HG03571 (cell line): ENCODE results near the gene DYRK1B.

ENCODE experiments used
- ATAC-seq: cut with Tn5 transposase; IDR thresholded peaks from one replicate; pipeline ENCODE4 v1.9.1; 2021; ENCODE audit not compliant: unreplicated experiment

Gene DYRK1B

DNA sequence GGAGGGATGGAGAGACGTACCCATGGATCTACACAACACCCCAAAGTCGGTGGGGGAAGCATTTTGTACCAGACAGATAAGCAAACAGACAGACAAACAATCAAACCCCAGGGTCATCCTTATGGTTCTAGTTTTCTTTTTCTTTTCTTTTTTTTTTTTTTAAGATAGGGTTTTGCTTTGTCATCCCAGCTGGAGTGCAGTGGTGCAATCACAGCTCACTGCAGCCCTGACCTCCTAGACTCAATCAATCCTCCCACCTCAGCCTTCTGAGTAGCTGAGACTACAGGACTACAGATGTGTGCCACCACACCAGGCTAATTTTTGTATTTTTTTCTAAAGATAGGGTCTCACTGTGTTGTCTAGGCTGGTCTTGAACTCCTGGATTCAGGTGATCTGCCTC is 30.2 kb upstream of the DYRK1B start:
- no peak for ATAC-seq

DNA sequence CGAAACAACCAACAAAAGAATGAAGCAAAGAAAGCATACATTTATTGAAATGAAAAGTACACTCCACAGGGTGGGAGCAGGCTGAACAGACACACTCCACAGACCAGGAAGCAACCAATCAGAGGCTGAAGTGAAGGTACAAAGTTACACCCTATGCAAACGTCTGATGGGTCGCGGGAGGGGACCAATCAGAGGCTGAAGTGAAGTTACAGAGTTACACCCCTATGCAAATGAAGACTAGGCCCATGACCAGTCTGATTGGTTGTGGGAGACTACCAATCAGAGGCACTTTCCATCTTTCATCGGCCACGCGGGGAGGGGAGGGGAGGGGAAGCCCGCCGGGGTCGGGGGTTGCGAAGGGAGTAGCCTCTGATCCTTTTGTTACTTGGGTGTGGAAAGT is 24.6 kb upstream of the DYRK1B start:
- ATAC-seq = no peak

DNA sequence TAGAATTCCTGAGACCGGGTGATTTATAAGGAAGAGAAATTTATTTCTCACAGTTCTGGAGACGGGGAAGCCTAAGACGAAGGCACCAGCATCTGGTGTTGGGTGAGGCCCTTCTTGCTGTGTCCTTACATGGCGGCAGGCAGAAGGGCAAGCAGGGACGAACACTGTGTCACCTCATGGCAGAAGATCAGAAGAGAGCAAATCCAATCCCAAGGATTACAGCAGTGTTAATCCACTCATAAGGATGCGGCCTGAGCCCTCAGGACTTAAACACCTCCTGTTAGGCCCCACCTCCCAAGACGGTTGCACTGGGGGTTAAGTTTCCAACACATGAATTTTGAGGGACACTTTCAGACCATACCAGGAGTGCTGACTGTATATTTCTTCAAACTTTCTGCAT is 18.9 kb upstream of the DYRK1B start:
- ATAC-seq = no peak

DNA sequence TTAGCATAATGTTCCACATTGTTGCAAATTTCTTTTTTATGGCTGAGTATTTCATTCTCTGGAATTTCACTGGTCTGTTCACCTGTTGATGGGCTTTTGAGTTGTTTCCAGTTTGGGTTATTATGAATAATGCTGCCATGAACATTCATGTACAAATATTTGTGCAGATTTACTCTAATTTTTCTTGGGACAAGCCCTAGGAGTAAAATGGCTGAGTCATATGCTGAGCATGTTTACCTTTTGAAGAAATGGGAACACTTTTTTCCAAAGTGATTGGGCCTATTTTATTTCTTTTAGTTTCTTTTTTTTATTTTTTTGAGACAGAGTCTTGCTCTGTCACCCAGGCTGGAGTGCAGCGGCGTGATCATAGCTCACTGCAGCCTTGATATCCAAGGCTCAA is 16.9 kb upstream of the DYRK1B start:
- ATAC-seq = no peak

DNA sequence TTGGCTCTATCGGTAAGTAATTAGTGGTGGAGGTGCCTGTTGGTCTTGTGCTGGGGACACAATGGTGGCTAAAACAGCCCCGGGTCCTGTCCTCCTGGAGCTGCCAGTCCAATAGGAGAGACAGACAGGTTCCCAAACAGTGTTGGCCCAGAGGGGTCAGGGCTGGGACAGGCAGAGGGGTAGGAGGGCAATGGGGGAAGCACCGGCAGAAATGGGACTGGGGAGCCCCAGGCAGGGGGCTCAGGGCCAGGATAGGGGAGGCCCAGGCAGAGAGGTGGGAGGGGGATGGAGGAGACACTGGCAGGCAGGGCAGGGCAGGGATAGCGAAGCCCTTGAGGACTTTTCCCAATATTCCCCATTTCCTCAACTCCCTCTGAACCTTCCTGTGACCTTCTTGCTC is 14.4 kb upstream of the DYRK1B start:
- no peak for ATAC-seq

DNA sequence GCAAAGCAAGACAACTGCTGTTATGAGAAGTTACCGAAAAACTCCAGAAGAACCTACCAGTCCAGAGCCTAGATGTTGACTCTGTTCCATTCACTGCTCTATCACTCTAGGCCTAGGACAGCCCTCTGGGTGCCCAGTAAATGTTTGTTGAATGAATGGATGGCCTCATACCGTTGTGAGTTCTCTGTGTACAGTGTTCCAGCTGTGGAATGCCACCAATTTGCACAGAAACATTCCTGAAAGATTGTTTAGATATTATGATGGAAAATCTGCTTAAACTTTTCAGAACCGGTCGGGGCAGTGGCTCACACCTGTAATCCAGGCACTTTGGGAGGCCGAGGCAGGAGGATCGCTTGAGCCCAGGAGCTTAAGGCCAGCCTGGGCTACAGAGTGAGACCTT is 13.6 kb upstream of the DYRK1B start:
- no peak for ATAC-seq

DNA sequence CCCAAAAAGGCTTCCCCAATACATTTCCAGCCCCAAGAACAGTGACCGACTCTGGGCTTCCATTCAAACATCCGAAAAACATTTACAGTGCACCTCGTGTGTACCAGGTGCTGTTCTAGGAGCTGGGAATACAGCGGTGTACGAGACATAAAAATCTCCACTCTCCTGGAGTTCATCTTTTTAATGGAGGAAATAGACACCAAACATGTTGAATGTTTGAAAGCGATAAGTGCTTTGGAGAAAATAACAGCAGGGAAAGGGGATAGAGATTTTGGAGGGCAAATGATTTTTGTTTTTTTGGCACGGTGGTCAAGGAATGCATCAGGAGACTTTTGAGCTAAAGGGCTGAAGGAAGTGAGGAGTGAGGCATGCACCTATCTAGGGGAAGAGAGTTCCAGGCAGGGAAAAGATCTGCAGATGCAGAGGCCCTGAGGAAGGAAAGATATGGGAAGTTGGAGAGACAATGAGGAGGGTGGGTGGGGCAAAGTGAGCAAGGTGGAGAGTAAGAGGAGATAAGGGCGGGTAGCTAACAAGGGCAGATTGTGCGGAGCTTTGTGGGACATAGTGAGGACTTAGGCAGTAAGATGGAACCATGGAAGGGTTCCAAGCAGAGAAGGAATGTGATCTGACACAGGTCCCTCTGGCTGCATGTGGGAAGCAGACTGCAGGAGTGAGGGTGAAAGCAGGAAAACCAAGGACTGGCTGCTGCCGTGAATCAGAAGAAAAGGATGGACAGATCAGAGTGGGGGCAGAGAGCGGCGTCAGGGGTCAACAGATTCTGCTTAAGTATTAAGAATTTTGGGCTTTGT is 12.9 kb upstream of the DYRK1B start:
- ATAC-seq = no peak

DNA sequence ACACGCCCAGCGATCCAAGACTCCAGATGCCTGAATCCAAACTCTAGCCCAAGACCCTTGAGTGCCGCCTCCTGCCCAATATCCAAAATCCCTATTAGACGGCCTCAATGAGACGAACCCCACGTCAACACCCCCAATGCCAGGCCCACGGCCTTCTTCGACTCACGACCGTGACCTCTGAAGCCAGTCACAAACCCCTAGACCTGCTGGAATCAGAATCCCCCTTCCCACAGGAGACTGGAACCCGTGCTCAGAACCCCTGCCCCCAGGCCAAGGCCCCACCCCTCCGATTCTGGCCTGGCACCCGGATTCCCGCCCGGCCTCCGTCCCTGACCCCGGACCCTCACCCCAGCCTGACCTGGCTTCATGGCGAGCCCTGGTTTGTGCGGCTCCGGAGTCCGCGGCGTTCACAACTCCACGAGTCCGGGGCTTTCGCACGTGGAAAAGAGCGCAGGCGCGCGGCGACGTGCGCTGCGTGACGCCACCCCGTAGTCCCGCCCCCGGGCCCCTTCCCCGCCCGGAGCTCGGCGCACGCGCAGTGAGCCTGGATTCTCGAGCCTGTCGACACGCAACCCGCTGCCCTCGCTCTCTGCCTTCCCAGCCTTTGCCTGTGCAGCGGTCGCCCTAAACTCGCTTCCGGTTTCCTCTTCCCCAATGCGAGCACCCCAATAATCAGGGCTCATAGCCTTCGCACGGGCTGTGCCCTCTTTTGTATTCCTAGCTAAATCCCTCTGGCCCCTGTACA is 12.1 kb upstream of the DYRK1B start, which contains the start of gene FBL:
Gene FBL (minus strand): TSS at position 447 of the 745 bp plus-strand sequence. CDS start 79 bp downstream, at position 368.
- peak; percentile 70 for ATAC-seq

DNA sequence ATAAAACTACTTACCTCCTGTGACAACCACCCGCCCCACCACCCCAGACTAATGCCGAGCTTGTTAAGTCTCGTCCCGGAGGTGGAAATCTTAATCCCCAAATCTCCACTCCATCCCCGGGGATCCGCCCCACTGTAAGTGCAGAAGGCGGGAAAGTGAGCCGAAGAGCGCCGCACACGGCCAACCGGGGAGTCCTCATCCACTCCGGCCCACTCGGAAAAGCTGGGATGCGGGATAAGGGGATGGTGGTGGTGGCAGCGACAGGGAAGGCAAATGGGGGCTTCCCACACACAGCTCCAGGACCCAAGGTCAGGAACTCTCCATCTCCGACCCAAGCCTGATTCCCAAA is 11.6 kb upstream of the DYRK1B start:
- no peak for ATAC-seq

DNA sequence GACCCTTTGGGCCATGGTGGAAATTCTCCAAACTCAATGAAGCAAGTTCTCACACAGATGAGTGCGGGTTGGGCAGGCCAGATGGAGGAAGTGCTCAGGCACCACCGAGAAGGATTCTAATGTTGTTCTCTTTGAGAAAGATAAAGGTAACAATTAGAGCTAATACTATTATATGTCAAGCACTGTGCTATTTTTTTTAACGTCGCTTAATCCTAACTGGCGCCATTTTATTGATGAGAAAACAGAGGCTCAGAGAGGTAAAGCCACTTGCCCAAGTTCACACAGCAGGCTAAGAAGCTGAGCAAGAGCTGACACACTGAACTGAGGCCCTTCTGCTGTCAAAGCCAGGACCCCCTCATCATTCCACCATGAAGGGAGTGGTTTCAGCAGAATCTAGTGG is 11.2 kb upstream of the DYRK1B start:
- no peak for ATAC-seq

DNA sequence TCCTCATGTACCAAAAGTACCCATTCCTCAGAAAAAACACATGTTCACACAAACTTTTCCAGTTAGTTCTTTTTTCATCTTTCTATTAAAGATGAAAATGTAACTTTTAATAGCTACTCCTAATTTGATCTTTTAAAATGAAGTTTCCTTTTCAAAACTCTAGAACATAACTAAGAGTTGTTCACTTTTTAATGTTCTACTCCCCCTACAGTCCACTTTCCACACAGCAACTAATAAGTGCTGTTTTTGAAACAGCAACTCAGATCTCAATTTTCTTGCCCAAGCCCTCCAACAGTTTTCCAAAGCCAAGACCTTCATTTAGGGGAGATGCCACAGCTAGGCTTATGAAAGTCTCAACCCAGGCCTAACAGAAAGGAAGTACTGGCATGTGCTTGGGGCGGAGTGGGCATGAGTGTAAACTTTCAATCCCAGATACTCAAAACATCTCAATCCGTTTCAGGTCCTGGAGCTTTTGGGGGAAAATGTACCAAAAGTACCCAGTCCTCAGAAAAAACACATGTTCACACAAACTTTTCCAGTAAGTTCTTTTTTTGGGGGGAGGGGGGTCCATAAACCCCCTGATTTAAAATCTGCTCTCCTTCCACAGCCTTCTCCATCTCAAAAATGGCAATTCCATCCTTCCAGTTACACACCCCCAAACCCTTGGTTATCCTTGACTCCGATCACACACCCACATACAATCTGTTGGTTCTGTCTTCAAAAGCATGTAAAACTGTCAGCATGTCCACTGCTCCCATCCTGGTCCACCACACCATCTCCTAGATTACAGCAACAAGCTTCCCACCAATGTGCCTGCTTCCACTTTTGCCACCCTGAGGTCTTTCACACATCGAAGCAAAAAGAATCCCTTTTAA is 10.2 kb upstream of the DYRK1B start:
- ATAC-seq = no peak

DNA sequence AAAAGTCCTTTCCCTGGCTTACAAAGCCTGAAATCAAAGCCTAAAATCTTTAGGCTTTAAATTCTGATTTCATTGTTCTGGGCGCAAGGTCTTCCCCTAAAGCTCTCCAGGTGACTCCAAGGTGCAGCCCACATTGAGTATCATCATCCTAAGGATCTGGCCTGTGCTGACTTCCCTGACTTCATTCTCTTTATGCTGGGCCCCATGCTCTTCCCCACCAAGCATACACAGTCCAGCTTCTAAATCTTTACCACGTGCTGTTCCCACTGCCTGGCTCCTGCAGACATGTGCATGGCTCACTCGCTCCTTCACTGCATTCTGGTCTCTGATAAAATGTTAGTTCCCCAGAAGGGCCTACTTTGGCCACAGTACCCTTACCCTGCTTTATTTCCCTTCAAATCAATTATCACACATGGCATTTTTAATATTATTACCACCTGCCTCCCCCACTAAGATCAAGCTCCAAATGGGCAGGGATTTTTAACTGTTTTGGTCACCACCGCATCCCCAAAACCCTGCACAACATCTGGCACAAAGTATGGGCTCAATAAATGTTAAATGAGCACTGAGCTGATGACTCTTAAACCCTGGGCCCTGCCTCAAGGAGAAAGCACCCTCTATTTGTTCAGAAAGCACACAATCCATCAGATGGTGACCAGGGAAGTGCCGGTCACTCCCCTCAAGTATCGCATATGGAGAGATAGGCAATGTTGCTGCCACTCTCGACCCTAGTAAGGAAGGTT is 8.9 kb upstream of the DYRK1B start:
- ATAC-seq = no peak

DNA sequence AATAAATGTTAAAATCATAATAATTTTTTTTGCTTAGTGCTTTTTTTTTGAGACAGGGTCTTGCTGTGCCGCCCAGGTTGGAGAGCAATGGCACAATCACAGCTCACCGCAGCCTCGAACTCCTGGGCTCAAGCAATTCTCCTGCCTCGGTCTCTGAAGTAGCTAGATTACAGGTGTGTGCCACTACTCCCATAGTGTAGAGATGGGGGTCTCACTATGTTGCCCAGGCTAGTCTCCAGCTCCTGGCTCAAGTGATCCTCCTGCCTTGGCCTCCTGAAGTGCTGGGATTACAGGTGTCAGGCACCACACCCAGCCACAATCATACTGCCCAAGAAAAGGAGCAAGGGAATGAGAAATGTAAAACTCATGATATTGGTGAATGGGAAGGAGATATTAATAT is 7.1 kb upstream of the DYRK1B start:
- ATAC-seq = no peak

DNA sequence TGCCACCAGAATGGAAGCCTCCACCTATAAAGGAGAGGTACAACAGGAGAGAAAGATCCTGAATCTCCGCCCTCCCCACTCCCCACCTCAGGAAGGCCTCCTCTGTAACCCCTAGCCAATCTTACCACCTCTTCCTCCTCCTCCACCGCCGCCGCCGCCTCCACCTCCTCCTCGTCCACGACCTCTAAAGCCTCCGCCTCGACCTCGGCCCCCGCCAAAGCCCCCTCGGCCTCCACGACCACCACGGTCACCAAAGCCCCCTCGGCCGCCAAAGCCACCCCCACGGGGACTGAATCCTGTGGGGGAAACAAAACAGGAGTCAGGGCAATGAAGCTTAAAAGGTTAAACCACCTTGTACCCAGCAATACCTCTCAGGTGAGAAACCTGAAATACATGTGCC is 6.5 kb upstream of the DYRK1B start:
- no peak for ATAC-seq

DNA sequence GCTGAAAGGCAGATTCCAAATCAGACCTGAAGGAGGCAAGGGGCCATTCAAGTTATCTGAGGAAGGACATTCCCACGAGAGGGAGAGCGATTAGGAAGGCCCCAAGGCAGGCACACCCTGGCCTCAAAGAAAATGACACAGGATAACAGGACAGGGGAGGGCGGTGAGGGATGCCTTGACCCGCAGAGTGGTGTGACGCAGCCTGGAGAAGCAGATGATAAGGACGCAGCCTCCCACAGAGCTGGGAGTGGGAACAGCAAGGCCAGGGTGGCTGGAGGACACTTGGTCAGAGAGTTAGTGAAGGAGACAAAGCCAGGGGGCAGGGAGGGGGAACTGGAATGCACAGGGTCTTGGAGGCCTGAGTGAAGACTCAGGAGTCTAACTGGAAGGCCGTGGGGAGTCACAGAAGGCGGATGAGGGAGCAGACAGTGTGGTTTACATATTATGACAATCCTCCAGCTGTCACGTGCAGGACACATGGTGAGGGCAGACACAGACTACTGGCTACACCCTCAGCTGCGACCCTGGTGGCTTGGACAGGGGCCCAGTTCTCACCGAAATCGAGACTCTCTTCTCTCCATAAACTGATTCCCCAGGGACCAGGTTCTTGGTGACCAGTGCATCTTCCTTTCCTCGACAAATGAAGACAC is 5.8 kb upstream of the DYRK1B start:
- no peak for ATAC-seq

DNA sequence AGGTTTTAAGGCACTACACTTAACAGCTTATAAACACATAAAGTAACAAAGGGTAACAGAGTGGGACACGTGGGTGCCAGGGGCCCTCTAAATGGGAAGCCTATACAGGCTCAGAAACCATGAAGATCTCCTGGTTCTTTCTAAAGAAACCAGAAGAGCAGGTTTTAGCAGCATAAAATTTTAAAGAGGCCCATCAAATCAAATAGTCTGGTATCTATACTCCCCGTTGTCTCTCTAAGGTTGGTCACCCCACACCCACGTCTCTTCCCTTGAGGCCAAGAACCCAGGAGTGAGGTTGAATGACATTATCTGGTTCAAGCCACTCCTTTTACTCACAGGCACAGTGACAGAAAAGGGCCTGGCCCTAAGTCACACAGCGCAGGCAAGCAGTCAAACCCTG is 4.6 kb upstream of the DYRK1B start:
- no peak for ATAC-seq

DNA sequence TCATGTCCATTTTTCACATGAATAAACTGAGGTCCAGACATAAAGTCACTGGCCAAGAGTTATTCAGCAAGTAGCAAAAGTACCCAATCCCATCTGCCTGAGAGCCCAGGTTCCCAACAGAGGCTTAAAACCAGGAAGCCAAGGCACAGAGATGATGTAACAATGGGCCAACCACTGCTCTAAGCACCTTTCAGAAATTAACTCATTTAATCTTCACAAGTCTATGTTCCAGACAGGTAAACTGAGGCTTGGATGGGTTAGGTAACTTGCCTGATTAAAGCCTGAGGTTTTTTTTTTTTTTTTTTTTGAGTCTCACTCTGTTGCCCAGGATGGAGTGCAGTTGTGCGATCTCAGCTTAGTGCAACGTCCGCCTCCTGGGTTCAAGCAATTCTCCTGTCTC is 4.0 kb upstream of the DYRK1B start:
- ATAC-seq = no peak

DNA sequence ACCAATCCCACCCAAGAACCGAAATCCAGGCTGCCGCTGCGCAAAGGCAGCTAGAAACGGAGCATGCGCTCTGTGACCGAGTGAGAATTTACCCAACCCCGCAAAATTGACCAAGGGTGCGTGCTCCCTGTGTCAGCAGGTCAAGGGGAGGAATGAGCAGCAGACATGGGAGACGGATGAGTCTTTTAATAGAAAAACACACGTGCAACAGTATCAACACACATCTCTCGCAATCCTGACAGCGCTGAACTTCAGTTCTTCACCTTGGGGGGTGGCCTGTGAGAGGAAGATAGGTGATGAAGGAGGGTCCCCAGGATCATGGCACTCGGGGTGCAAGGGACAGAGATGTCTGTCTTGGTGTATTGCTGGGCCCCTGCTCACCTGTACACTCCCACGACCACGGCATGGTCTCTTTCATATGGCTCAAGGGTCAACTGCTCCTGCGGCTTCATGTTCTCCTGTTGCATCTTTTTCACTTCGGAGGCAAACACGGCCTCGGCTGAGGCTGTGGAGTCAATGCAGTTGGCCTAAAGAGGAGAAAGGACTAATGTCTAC is 402 bp upstream of the DYRK1B start:
- ATAC-seq = no peak

DNA sequence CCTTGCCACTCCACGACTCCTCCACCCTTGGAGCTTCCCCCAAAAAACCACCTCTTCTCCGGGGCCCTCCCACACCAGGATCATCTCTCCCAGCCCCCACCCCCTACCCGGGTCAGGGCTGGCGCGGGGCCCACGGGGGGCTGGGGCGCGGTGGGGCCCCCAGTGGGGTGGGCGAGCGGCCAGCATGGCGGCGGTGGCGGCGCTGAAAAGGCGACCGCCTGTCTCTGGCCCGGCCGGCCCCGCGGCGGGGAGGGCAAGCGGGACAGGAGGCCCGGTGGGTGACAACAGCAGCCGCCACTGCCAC is 850 bp downstream of the DYRK1B start:
- peak; percentile 8 for ATAC-seq

DNA sequence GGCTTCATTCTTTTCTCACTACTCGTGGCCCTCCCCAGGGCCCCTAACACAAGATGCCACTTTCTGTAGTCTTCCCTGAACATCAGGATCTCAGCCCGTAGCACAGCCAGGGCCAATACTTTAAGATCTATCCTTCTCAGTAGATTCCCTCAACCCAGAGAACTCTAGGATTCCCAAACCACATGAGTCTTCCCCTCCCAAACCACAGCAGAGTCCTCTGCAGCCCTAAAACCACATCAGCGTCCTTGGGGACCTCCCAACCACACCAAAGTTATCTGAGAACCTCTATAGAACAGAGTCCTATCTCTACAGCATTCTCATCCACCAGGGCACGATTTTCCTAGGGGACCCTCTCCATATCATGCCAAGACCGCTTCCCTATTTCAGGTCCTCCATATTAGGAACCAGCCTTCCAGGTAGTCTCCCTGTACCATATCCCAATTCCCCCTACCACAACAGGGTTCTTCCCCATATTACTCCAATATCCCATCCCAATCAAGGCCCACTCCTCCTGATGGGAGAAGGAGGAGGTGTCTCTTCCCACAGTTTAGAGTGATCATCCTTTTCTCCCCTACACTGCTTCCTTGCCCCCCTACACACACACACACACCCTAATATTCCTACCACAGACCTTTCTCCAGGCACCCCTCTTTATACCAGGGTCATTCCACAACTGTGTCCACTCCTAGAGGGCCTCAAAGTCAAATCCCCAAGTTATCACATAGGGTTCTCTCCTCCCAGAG is 1.4 kb downstream of the DYRK1B start:
- no peak for ATAC-seq
